NCI-H446 (cell line): ENCODE results near the gene ACRBP.
A peak's percentile ranks its signal among the peaks of the same experiment; 100 is the strongest.

Experiments
- DNase-seq, 2 experiments: peaks; one replicate each; lab custom pipeline; 2025; lab: John Stamatoyannopoulos, UW

ACRBP gene

DNA sequence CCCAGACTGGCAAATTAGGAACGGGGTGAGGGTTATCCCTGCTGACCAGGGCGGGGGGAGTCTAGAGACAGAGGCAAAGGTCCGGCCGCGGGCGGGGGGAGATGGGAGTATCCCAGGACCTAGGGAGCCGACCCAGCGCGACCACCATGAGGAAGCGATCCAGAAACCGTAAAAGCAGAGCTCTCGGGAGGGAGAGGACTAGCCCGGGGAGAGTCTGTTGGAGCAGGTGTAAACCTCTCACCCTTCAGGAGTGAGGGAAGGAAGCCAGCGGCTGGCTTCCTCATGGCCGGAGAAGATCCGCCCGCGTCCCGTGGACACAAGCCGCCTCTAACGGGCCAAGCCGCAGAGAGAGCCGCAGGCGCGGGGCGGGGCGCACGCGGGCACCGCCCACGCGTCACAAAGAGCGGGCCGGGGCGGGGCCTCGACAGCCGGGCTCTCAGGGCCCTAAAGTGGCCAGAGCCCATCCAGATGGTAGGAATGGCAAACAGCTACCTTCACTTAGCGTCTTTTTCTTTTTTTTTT is at the start of gene ACRBP:
TSS of gene ACRBP (minus strand) at position 350 of the 522 bp plus-strand sequence. CDS start at position 284, 66 bp downstream.
- DNase-seq: no peak

DNA sequence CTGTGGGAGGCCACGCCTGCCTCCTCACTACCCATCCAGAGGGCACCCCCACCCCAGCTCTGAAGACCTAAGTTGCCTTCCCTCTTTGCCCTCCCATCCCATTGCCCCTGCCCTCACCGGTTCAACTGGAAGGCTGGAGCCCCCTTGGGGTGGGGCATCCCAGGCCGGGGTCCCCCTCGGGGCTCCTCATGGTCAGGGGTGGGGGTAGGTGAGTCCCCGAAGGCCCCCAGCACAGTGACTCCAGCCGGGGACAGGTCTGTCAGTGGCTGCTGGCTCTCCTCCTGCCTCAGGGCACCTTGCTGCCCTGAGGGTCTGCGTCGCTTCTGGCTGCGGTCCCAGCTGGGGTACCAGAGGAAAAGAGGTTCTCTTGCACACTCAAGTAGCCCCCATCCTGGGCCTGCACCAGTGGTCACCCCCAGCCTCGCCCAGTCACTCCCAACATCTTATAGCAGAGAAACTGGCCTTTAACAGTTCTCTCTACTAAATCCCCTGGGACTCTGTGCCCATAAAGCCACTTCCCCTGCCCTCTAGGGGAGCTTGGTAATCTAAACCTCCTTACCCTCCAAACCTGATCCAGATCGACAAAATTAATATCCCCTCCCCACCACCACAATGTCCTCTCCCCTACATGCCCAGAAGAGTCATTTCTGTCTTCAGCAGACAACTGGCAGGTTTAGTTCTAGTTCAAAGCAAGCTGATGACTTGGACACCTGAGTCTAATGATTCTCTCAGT is 48.2 kb upstream of the ACRBP start:
- DNase-seq: no peak

DNA sequence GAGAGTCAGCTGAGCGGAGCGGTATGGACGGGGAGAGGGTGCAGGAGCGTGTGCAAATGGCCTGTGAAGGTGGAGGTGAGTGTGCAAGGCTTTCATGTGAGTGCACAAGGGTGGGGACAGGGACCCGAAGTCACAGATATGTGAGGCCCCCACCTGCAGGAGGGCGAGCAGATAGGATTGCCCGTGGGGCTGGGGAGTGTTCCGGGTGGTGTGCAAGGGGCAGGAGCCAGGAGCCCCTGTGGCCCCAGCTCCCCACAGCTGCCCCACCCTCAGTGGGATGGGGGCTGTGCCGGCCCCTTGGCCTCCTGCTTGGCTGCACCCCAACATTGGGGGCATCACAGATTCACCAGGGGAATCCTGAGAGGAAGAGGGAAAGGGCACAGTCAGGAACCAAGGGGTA is 47.5 kb upstream of the ACRBP start:
- no peak for DNase-seq

DNA sequence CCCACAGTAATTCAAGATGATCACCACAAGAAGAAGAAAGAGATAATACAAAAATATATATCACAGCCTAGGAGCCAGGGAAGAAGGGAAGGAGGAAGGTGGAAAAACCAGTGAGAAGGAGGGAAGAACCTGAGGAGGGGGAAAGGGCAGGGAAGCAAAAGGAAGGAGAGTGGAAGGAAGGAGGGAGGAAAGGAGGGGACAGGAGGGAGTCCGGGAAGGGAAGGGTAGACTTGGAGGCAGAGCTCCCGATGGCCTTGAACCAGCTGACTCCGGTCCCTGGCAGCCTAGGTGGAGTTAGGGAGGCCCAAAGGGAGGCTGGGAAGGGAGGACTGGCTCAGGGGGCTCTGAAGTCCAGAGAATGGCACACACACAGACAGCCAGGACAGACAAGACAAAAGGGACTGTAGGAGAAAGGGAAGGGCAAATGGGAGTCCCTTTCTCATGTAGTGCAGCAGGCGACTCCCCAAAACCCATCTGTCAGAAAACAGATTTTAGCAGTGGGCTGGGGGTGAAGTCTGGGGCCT is 46.7 kb upstream of the ACRBP start:
- DNase-seq: no peak

GRCh38 chr12:6692888-6693287 is 45.7 kb upstream of the ACRBP start:
- no peak for DNase-seq

DNA sequence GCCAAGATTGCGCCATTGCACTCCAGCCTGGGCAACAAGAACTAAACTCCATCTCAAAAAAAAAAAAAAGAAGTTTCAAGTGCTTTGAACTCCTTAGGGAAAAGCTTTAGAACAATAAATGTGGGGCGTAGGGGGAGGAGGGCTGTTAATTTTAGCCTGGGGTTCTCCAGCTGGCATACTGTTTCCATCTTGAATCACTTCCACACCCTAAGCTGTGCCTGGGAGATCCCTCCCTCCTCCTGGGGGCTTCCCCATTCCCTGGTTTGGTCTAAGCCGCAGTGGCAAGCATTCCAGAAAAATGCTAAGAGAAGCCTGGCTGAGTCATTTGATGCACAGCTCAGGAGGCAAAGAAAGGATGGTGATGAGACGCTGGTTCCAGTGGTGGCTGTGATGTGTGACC is 44.2 kb upstream of the ACRBP start:
- DNase-seq: no peak

DNA sequence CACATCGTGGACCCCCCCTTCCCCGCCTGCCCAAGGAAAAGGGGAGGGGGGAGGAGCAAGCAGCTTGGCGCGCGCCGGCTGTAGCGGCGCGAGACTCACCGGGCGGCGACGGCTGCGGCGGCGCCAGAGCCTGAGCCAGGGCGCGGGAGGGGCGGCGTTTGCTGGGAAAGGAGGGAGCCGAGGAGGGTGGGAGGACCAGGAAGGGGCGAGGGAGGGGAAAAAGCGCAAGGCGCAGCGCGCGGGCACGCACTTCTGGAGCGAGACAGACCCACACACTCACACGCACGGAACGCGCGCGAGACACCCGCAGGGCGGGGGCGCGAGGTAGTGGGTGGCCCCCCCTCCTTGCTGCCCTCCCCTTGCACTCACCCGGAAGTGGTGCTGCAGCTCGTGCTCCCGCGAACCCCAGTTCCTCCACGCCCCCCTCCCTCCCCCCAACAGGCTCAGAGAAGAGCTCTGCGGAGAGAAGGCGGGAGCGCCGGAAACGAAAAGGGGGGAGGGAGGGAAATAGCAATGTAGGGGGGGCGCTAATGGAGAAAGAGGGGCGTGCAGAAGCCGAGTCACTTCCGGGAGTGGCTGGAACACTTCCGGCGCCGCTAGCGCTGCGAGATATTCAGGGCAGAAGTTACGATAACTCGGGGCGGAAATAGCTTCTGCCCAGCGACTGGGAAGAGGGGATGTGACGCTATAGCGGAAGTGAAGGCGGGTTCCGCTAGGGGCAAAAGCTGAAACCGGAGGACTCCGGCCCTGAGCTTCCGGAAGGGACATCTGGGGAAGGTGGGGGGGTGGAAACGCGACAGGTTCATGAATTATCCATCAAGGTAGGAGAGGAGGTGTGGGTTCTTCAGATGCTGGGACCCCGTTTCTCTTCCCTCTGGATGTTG is 42.0 kb upstream of the ACRBP start, which contains the start of gene ZNF384:
TSS of gene ZNF384 (minus strand) at position 377 of the 884 bp plus-strand sequence. CDS start 9,855 bp downstream, outside the sequence.
- DNase-seq: peak; percentile 97 to 99

- DNase-seq: peak in 1 of 2 experiments; percentile 76
Measured at GRCh38 chr12:6688543-6688998, 41.3 kb upstream of the ACRBP start.

DNA sequence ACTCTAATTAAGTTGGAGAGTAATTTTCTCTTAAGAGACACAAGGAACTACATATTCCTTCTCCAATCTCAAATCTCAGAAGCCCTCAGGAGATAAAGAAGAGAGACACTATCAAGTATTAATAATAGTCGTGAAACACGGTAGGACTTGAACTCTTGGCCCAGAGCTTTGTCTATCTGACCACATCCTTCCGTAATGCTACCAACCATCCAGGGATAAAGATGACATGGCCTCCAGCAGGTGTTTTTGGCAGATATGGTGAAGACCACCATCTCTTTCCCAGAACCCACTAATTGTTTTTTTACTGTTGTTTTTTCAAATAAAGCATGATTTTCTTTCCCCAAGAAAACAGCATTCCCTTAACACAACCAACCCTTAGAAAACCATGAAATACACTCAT is 38.6 kb upstream of the ACRBP start:
- no peak for DNase-seq

DNA sequence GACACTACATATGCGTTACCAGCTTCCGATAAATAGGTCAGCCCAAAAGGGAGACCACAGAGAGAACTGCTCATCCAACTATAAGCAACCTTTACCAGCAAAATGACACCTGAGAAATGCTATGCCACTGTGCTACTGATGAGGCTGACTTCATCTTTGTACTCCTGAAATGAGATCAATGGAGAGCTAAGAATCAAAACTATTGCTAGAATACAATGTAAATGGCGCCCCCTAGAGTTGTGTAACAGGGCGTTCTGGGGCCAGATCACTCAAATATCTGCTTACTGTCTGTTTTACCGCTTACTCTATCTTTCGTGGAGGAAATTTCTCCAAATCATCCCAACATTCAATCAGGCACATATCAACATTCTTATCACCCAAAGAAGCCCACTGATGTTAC is 37.4 kb upstream of the ACRBP start:
- peak; percentile 50 to 69 for DNase-seq

- DNase-seq: no peak
Measured at GRCh38 chr12:6676962-6677361, 29.7 kb upstream of the ACRBP start.

DNA sequence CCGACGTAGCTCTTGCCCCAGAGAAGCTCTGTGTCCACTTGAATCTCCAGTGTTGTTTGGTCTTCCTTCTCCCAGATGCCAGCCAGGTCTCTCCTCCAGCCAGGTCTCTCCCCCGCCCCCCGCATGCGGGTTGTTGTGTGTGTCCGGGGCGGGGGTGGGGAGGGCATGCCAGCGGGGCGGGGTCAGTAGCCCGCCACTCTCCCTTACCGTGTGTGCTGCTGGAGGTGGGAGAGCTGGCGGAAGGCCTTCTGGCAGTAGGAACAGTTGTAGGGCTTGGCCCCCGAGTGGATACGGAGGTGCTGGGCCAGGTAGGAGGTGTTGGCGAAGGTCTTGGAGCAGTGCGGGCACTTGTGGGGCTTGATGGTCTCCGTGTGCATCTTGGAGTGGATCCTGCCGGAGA is 24.9 kb upstream of the ACRBP start:
- DNase-seq: no peak

DNA sequence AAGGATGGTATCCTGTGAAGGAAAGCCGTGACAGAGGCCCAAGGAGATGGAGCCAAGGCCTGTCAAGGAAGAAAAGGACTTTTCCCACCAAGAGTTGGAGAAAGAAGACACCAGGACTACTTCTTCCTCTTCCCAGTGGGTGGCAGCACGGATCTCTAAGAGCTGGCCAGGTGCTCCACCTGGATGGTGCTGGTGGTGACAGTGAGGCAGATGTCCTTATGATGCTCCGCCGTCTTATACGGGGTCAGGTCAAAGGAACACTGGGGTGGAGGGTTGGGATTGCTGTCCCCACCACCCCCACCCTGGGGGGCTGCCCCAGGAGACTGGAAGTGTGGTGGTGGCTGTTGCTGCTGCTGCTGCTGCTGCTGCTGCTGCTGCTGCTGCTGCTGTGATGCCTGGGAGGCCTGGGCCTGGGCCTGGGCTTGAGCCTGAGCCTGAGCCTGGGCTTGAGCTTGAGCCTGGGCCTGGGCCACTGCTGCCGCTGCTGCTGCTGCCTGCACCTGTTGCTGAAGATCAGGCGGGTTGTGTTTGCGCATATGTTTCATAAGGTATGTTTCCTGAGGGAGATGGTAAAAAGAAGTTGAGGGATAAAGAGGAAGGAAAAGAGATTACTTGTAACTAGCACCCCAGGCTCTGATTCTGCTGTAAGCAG is 20.5 kb upstream of the ACRBP start:
- no peak for DNase-seq

DNA sequence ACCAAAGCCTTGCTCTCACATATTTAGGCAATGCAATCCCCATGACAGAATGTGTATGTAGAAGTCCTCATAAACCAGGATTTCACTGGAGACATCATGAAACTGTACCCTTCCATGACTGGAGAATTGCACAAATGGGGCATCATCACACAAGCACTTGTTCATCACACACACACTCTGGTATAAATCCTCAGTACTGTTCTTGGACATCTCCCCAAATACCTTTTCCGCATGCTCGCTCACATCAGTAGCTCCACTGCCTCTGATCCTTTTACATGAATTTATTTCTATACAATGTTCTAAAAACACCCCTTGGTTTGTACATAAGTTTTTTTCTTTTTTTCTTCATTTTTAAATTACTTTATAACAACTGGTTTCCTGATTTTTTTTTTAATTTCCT is 19.0 kb upstream of the ACRBP start:
- no peak for DNase-seq

DNA sequence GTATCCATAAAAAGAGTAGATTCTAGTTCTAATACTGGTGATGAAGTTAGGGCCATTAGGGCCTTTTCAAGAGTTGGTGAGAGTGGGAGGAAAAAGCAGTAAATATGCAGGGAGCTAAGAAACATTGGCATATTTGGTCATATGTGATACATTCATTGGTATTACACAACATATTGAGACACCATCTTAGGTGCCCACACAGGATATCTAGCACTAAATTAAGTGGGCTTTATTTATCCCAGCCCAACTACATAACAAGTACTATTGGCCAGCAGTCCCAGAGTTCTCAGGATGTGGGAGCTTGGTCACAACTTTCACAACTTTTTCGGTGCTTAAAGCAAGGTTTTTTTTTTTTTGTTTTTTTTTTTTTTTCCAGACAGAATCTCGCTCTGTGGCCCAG is 17.7 kb upstream of the ACRBP start:
- DNase-seq: no peak

GRCh38 chr12:6662906-6663742 is 15.9 kb upstream of the ACRBP start, which contains the start of gene ING4:
ING4 (minus strand) TSS chr12:6663119; CDS start chr12:6663101, 18 bp downstream.
- peak; percentile 99 to 100 for DNase-seq

GRCh38 chr12:6662602-6662905 is 15.3 kb upstream of the ACRBP start:
- DNase-seq: no peak

DNA sequence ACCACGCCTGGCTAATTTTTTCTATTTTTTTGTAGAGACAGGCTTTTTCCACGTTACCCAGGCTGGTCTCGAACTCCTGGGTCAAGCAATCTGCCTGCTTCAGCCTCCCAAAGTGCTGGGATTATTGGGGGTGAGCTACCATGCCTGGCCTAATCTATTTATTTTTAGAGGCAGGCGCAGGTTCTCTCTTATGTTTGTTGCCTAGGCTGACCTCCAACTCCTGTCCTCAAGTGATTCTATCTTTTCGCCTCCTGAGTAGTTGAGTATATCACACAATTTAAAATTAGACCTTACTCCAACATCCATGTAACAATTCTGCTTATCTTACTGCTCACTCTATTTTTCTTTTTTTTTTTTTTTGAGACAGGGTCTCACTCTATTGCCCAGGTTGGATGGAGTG is 6.8 kb upstream of the ACRBP start:
- DNase-seq: no peak

DNA sequence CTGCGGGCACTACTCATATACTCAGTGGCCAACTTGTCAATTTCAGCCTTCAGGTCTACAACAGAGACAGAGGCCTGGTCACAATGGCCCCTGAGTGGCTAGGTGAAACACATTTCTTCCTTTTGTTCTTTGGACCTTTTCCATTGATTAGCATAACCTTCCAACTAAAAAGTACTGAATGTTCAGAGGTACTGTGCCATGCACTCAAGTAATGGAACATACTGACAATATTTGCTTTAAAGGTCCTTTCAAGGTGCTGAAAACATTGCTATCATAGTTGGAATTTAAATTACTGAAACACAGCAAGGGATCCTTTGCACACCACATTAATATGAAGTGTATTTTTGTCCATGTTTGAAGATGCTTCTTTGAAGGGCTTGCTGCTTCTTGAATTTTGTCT is 6.1 kb upstream of the ACRBP start:
- DNase-seq: no peak

DNA sequence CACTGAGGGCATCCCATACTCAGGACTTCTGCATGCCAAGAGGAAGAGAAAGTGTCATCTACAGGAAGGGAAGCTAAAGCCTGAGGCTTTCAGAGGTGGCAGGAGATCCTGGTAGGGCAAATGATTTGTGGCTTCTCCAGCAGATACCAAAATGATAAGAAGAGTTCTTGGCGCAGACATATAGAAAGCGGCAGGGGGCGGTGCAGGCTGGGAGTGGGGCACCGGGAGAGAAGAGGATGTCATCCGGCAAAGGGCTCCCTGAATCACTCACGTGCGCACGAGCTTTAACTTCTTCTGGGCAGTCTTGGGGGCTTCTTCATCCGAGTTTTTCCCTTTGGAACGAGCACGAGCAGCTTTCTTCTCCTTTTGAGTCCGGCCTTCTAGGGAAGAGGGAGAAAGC is 5.2 kb upstream of the ACRBP start:
- no peak for DNase-seq

DNA sequence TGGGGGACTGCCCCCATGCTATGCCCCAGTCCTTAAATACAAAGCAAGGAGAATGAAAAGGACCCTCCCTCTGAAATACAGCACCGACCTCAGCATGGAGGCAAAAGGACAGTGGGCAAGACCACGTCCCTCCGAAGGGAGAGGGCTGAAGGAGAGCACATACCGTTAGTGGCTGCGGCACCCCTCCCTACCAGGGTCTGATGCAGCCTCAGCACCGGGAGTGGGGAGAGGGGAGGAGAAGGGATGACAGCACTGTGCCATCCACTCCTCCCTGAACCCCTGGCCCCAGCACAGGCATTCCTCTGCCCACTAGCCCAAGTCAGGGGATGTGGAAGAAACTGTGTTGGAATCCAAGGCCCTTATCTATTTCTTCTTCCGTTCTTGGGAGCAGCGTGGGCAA is 3.6 kb upstream of the ACRBP start:
- no peak for DNase-seq
